ENCODE measurements around the gene SEMA3A. TPM values are rescaled to one million over a fixed set of nuclear protein-coding genes. Genes with fewer than 3 reads are reported as not detected.
A peak's percentile ranks its signal among the peaks of the same experiment; 100 is the strongest.
"Not testable (repeated sequence)": the region's sequence is repeated elsewhere in the genome, so short reads cannot be mapped to it uniquely, and the experiment has no call there.

The SEMA3A gene
- total and polyA plus RNA-seq, 2 donors (not counting 1 experiment from before 2014, with no cell fraction given), result 45.2 to 60.8 TPM

GRCh38 chr7:84216472-84216871, 21.9 kb upstream of the SEMA3A start:
- Histone ChIP-seq H4K20me1 (ENCODE audit: control insufficient read depth, extremely low read depth, insufficient read depth, low read length) (no peaks in the 10 kb centered on the region), H3K79me2 (ENCODE audit: control insufficient read depth, insufficient read depth, low read length) (no peaks in the 10 kb centered on the region), H3K9me3 (ENCODE audit: control insufficient read depth, insufficient read depth, low read depth, low read length) (no peaks in the 10 kb centered on the region), H3K4me1 (ENCODE audit: control insufficient read depth, extremely low read depth, insufficient read depth, low read length) (peaks cover 2% of the 10 kb centered on the region), H3K27ac (ENCODE audit: insufficient read depth, low read length) (no peak overlapping the region), H3K4me3 (replicated peaks in 1 of 4; ENCODE audit: control extremely low read depth in 1 of 4, insufficient read depth in 1 of 4, low read depth in 3 of 4, low read length in 4 of 4) (no peak overlapping the region), H2AFZ (ENCODE audit: low read length) (no peak overlapping the region), H3K9ac (ENCODE audit: insufficient read depth, low read length) (no peak overlapping the region), H3K36me3 (ENCODE audit: control insufficient read depth, insufficient read depth, low read length) (no peaks in the 10 kb centered on the region), H3K4me2 (ENCODE audit: extremely low read depth, insufficient read depth, low read length) (no peak overlapping the region), H3K27me3 (ENCODE audit: control insufficient read depth, insufficient read depth, low read length) (no peaks in the 10 kb centered on the region)
- peak; percentile 23 to 57 for DNase-seq (ENCODE audit: low read depth in 2 of 2)
- TF ChIP-seq CTCF (conservative IDR thresholded peaks at IDR 0.05 in 1 of 2, IDR thresholded peaks at IDR 0.05 in 1 of 2; ENCODE audit: low read depth in 1 of 2, low read length in 2 of 2), result no peak
- TF ChIP-seq EZH2 (IDR thresholded peaks at IDR 0.05; ENCODE audit: low read length, missing control alignments), result no peak

- H3K79me2 ChIP-seq (ENCODE audit: control insufficient read depth, insufficient read depth, low read length); H3K4me1 ChIP-seq (ENCODE audit: control insufficient read depth, extremely low read depth, insufficient read depth, low read length); H3K27ac ChIP-seq (ENCODE audit: insufficient read depth, low read length); DNase-seq (ENCODE audit: low read depth in 2 of 2); H4K20me1 ChIP-seq (ENCODE audit: control insufficient read depth, extremely low read depth, insufficient read depth, low read length); H3K9me3 ChIP-seq (ENCODE audit: control insufficient read depth, insufficient read depth, low read depth, low read length); H3K4me2 ChIP-seq (ENCODE audit: extremely low read depth, insufficient read depth, low read length); H3K4me3 ChIP-seq (replicated peaks in 1 of 4; ENCODE audit: control extremely low read depth in 1 of 4, insufficient read depth in 1 of 4, low read depth in 3 of 4, low read length in 4 of 4); H3K27me3 ChIP-seq (ENCODE audit: control insufficient read depth, insufficient read depth, low read length); H3K9ac ChIP-seq (ENCODE audit: insufficient read depth, low read length); H2AFZ ChIP-seq (ENCODE audit: low read length); H3K36me3 ChIP-seq (ENCODE audit: control insufficient read depth, insufficient read depth, low read length): not testable (repeated sequence)
Measured at GRCh38 chr7:84214757-84215156, 20.2 kb upstream of the SEMA3A start.

GRCh38 chr7:84210301-84210700, 15.7 kb upstream of the SEMA3A start:
- H3K79me2 ChIP-seq (ENCODE audit: control insufficient read depth, insufficient read depth, low read length), result no peaks in the 10 kb centered on the region

More at GRCh38 chr7:84210301-84210700, 15.7 kb upstream of the SEMA3A start:
- no peak for TF ChIP-seq CTCF (conservative IDR thresholded peaks at IDR 0.05 in 1 of 2, IDR thresholded peaks at IDR 0.05 in 1 of 2; ENCODE audit: low read depth in 1 of 2, low read length in 2 of 2)
- no peak for TF ChIP-seq EZH2 (IDR thresholded peaks at IDR 0.05; ENCODE audit: low read length, missing control alignments)
- Histone ChIP-seq H2AFZ (ENCODE audit: low read length) (no peak overlapping the region), H4K20me1 (ENCODE audit: control insufficient read depth, extremely low read depth, insufficient read depth, low read length) (no peaks in the 10 kb centered on the region), H3K9me3 (ENCODE audit: control insufficient read depth, insufficient read depth, low read depth, low read length) (no peaks in the 10 kb centered on the region), H3K4me1 (ENCODE audit: control insufficient read depth, extremely low read depth, insufficient read depth, low read length) (no peaks in the 10 kb centered on the region), H3K27me3 (ENCODE audit: control insufficient read depth, insufficient read depth, low read length) (no peaks in the 10 kb centered on the region), H3K9ac (ENCODE audit: insufficient read depth, low read length) (no peak overlapping the region), H3K36me3 (ENCODE audit: control insufficient read depth, insufficient read depth, low read length) (no peaks in the 10 kb centered on the region), H3K4me2 (ENCODE audit: extremely low read depth, insufficient read depth, low read length) (no peak overlapping the region), H3K4me3 (replicated peaks in 1 of 4; ENCODE audit: control extremely low read depth in 1 of 4, insufficient read depth in 1 of 4, low read depth in 3 of 4, low read length in 4 of 4) (no peak overlapping the region), H3K27ac (ENCODE audit: insufficient read depth, low read length) (no peak overlapping the region)
- no peak for DNase-seq (ENCODE audit: low read depth in 2 of 2)
